ENCODE results near the gene RER1. TPM values are rescaled to one million over a fixed set of nuclear protein-coding genes. Genes with fewer than 3 reads are reported as not detected.

The RER1 gene
- total RNA-seq, 1 experiment from 2014 or later, result 110 TPM

- no peaks in the 10 kb centered on the region for H3K9me3 ChIP-seq (ENCODE audit: control insufficient read depth, low read depth, low read length)
- H3K27me3 ChIP-seq (ENCODE audit: insufficient read depth, low read length), result no peaks in the 10 kb centered on the region
- peaks cover 11% of the 10 kb centered on the region for H3K79me1 ChIP-seq (ENCODE audit: insufficient read depth, low read depth, low read length, poor library complexity, severe bottlenecking)
- no peak for TF ChIP-seq CTCF (conservative IDR thresholded peaks at IDR 0.05)
- peaks cover 2% of the 10 kb centered on the region for H4K20me1 ChIP-seq (ENCODE audit: control insufficient read depth, insufficient read depth, insufficient read length)
- no peak overlapping the region for H3K9ac ChIP-seq (ENCODE audit: extremely low read depth, insufficient read length, low read length)
- no peak overlapping the region for H2BK15ac ChIP-seq (ENCODE audit: low read depth, low read length)
- H4K5ac ChIP-seq (ENCODE audit: insufficient read length, low read depth, low read length), result no peak overlapping the region
- H3K23ac ChIP-seq (ENCODE audit: insufficient read length, low read depth, low read length), result no peak overlapping the region
- H3K23me2 ChIP-seq (ENCODE audit: insufficient read length, low read depth, low read length, poor library complexity, severe bottlenecking), result peaks cover 6% of the 10 kb centered on the region
- peaks cover 9 to 20% of the 10 kb centered on the region in 2 experiments for H3K4me1 Mint-ChIP-seq
- H3K36me3 Mint-ChIP-seq (ENCODE audit: insufficient read depth in 1 of 3, low read depth in 3 of 3), result peaks cover 8 to 58% (median 54%) of the 10 kb centered on the region in 3 experiments; a peak in 6 of 7 replicates
- no peak for DNase-seq
- H3K27ac ChIP-seq (ENCODE audit: insufficient read length, low read depth, low read length), result no peak overlapping the region
- no peak overlapping the region for H2AK5ac ChIP-seq (ENCODE audit: insufficient read length, low read length)
- H2AFZ ChIP-seq (ENCODE audit: low read length), result no peak overlapping the region
- no peak overlapping the region for H3K18ac ChIP-seq (ENCODE audit: insufficient read length, low read depth, low read length)
- H3K9me3 Mint-ChIP-seq, result no peaks in the 10 kb centered on the region
- H3K79me2 ChIP-seq (ENCODE audit: insufficient read depth, low read length), result peaks cover 5% of the 10 kb centered on the region; the same call in 1 of the 2 replicates
- 0 out of 7 replicates have a peak overlapping the region, but pooled peaks of 2 of the 3 experiments have one; percentile 24 to 36 for H3K27ac Mint-ChIP-seq
- H3K4me1 ChIP-seq (ENCODE audit: insufficient read depth, low read length), result no peaks in the 10 kb centered on the region
- H3K56ac ChIP-seq (ENCODE audit: insufficient read length, low read depth, low read length), result no peak overlapping the region
- no peaks in the 10 kb centered on the region for H3K27me3 Mint-ChIP-seq (ENCODE audit: low read depth)
- no peak overlapping the region for H4K8ac ChIP-seq (replicated peaks; ENCODE audit: insufficient read length, low read depth, low read length)
- no peak overlapping the region for H2BK20ac ChIP-seq (ENCODE audit: low read depth, low read length, poor library complexity, severe bottlenecking)
- H3K4me2 ChIP-seq (ENCODE audit: insufficient read depth, insufficient read length, low read length), result no peak overlapping the region
- no peak overlapping the region for H2BK5ac ChIP-seq (ENCODE audit: insufficient read length, low read length)
- no peak overlapping the region for H2BK120ac ChIP-seq (ENCODE audit: low read depth, low read length, poor library complexity, severe bottlenecking)
- H4K91ac ChIP-seq (ENCODE audit: insufficient read length, low read depth, low read length), result no peak overlapping the region
- no peak overlapping the region for H3K4ac ChIP-seq (ENCODE audit: low read depth, low read length)
- no peak overlapping the region for H3T11ph ChIP-seq (ENCODE audit: low read length)
- no peak overlapping the region for H3K4me3 Mint-ChIP-seq
- no CpG with 5 or more reads among the region's 7 CpGs for WGBS (ENCODE audit: extremely low coverage, insufficient read length, low lambda C conversion rate)
- no peak overlapping the region for H3K14ac ChIP-seq (ENCODE audit: insufficient read depth, low read length)
- H2BK12ac ChIP-seq (ENCODE audit: insufficient read length, low read depth, low read length), result no peak overlapping the region
Observed at GRCh38 chr1:2394220-2394619, 2.6 kb downstream of the RER1 start.
